GM19395 (cell line): ENCODE measurements around the gene MAN1B1.
"Not testable (repeated sequence)": the region's sequence is repeated elsewhere in the genome, so short reads cannot be mapped to it uniquely, and the experiment has no call there.

Experiments used
- ATAC-seq: cut with Tn5 transposase; IDR thresholded peaks from one replicate; pipeline ENCODE4 v1.9.1; 2021; ENCODE audit warnings: mild to moderate bottlenecking, moderate library complexity; ENCODE audit not compliant: unreplicated experiment

The MAN1B1 gene

GRCh38 chr9:137126786-137127185 lies 40.0 kb downstream of the MAN1B1 start:
- no peak for ATAC-seq

GRCh38 chr9:137127301-137128157 lies 40.7 kb downstream of the MAN1B1 start:
- ATAC-seq, result no peak

- peak; percentile 6 for ATAC-seq
Observed at GRCh38 chr9:137128158-137128861, 41.5 kb downstream of the MAN1B1 start.

- peak; percentile 8 for ATAC-seq
Observed at GRCh38 chr9:137128862-137129455, 42.2 kb downstream of the MAN1B1 start.

GRCh38 chr9:137129456-137130175 lies 42.8 kb downstream of the MAN1B1 start:
- peak; percentile 75 for ATAC-seq

GRCh38 chr9:137130176-137130755 lies 43.5 kb downstream of the MAN1B1 start:
- ATAC-seq, result peak; percentile 5

- no peak for ATAC-seq
Observed at GRCh38 chr9:137134191-137134590, 47.4 kb downstream of the MAN1B1 start.

GRCh38 chr9:137135154-137135553 lies 48.4 kb downstream of the MAN1B1 start:
- ATAC-seq, result not testable (repeated sequence)

- no peak for ATAC-seq
Observed at GRCh38 chr9:137136261-137136880, 49.6 kb downstream of the MAN1B1 start.

GRCh38 chr9:137136881-137137607 lies 50.3 kb downstream of the MAN1B1 start:
- no peak for ATAC-seq

GRCh38 chr9:137138058-137138721 lies 51.4 kb downstream of the MAN1B1 start:
- no peak for ATAC-seq

GRCh38 chr9:137138722-137139467 lies 52.1 kb downstream of the MAN1B1 start, which contains the start of gene GRIN1:
Gene GRIN1, plus strand, starts transcription at chr9:137139154. Its CDS starts 333 bp downstream, at chr9:137139487.
- ATAC-seq, result no peak

GRCh38 chr9:137139468-137140150 lies 52.8 kb downstream of the MAN1B1 start:
- ATAC-seq, result no peak

- ATAC-seq, result no peak
Observed at GRCh38 chr9:137140151-137141012, 53.6 kb downstream of the MAN1B1 start.

- no peak for ATAC-seq
Observed at GRCh38 chr9:137141050-137141810, 54.4 kb downstream of the MAN1B1 start.
